Measurements from ENCODE around the gene TEDC2. TPM values are rescaled to one million over a fixed set of nuclear protein-coding genes. Genes with fewer than 3 reads are reported as not detected.

Gene TEDC2
- total and polyA plus RNA-seq, 2 of the 8 experiments (the other 6 are each of a cell fraction or from before 2014, with no cell fraction given) = 54.6 to 55.6 TPM

GRCh38 chr16:2452650-2453049 is 7.3 kb upstream of the TEDC2 start:
- Histone ChIP-seq H2BK15ac (ENCODE audit: low read length) (no peak overlapping the region), H3K4me3 (ENCODE audit: extremely low read depth in 1 of 4, insufficient read depth in 2 of 4, low read depth in 3 of 4, low read length in 4 of 4) (no peak overlapping the region), H3K79me2 (ENCODE audit: control insufficient read depth in 1 of 2, insufficient read depth in 2 of 2, low read length in 2 of 2) (no peaks in the 10 kb centered on the region), H4K8ac (ENCODE audit: extremely low read depth, insufficient read depth, low read length) (no peak overlapping the region), H2BK120ac (replicated peaks; ENCODE audit: low read depth, low read length) (no peak overlapping the region), H3K27me3 (replicated peaks in 1 of 4; ENCODE audit: control insufficient read depth in 3 of 4, extremely low read depth in 1 of 4, insufficient read depth in 3 of 4, low read length in 3 of 4) (no peaks in the 10 kb centered on the region), H3K4me2 (ENCODE audit: insufficient read depth in 1 of 2, low read depth in 2 of 2, low read length in 2 of 2) (no peak overlapping the region), H3K56ac (replicated peaks; ENCODE audit: insufficient read length, low read depth, low read length) (no peak overlapping the region), H3K27ac (ENCODE audit: low read depth, low read length) (no peak overlapping the region), H3K23ac (ENCODE audit: insufficient read length) (no peak overlapping the region), H3K79me1 (ENCODE audit: low read depth, low read length) (no peaks in the 10 kb centered on the region; the same call in 1 of the 2 replicates), H3K9me3 (ENCODE audit: insufficient read depth in 2 of 2, low read depth in 1 of 2, low read length in 1 of 2) (no peaks in the 10 kb centered on the region), H3K23me2 (ENCODE audit: low read depth, low read length) (no peaks in the 10 kb centered on the region), H3K4me1 (replicated peaks in 1 of 4; ENCODE audit: control insufficient read depth in 3 of 4, insufficient read depth in 4 of 4, low read length in 3 of 4) (no peaks in the 10 kb centered on the region), H2AK5ac (ENCODE audit: low read depth, low read length) (no peak overlapping the region), H3K14ac (ENCODE audit: insufficient read length) (no peak overlapping the region), H2AFZ (ENCODE audit: low read length) (no peak overlapping the region), H2BK5ac (ENCODE audit: low read depth, low read length) (no peak overlapping the region), H2BK12ac (ENCODE audit: low read depth, low read length) (no peak overlapping the region), H4K91ac (replicated peaks; ENCODE audit: insufficient read length, low read length) (no peak overlapping the region), H4K5ac (ENCODE audit: insufficient read length, low read depth, low read length) (no peak overlapping the region), H4K20me1 (replicated peaks in 1 of 2; ENCODE audit: control insufficient read depth in 1 of 2, insufficient read depth in 2 of 2, low read length in 2 of 2) (peaks cover 9 to 28% of the 10 kb centered on the region in 2 experiments), H3K18ac (ENCODE audit: extremely low read depth, low read length) (no peak overlapping the region), H3K36me3 (ENCODE audit: control insufficient read depth in 2 of 4, insufficient read depth in 4 of 4, low read length in 3 of 4) (peaks cover 43 to 75% (median 67%) of the 10 kb centered on the region in 4 experiments), H3K4ac (replicated peaks; ENCODE audit: insufficient read length, low read depth, low read length) (no peak overlapping the region), H3K9ac (replicated peaks in 1 of 4; ENCODE audit: extremely low read depth in 1 of 4, low read depth in 3 of 4, low read length in 3 of 4) (no peak overlapping the region), H2BK20ac (ENCODE audit: low read length) (no peak overlapping the region)
- DNase-seq (ENCODE audit: low read depth in 1 of 2, low spot score in 2 of 2) (no peak), FAIRE-seq (no peak)
- 94% methylated on average over 8 of the region's 8 CpGs; no CpG with 5 or more reads in 1 of the 2 experiments for WGBS, 2 experiments (ENCODE audit: extremely low coverage in 1 of 2, insufficient coverage in 1 of 2, insufficient read length in 1 of 2, insufficient replicate concordance in 2 of 2, low coverage in 1 of 2, low lambda C conversion rate in 2 of 2, missing lambda C conversion rate in 1 of 2)
- ChIA-PET CTCF (ENCODE audit: partially characterized antibody) (interaction anchor here (0.6 kb wide), 1 partner anchor 12 kb away, joined by 3 read pairs; no protein-coding TSS in a partner anchor), POLR2A (ENCODE audit: partially characterized antibody) (interaction anchor here (0.9 kb wide), 1 partner anchor 13 kb away, joined by 4 read pairs; no protein-coding TSS in a partner anchor)
- TF ChIP-seq CREB1 (IDR thresholded peaks at IDR 0.05) (no peak), NRF1 (IDR thresholded peaks at IDR 0.05; ENCODE audit: low read depth, low read length) (no peak), JUND (IDR thresholded peaks at IDR 0.05; ENCODE audit: low read length) (no peak), CBX8 (IDR thresholded peaks at IDR 0.05; ENCODE audit: borderline replicate concordance, low read depth, low read length) (no peak), SP2 (IDR thresholded peaks at IDR 0.05; ENCODE audit: low read length) (no peak), SP1 (IDR thresholded peaks at IDR 0.05; ENCODE audit: low read depth, low read length) (no peak), CHD2 (IDR thresholded peaks at IDR 0.05; ENCODE audit: low read length) (no peak), SIRT6 (IDR thresholded peaks at IDR 0.05; ENCODE audit: low read length) (no peak), SAP30 (IDR thresholded peaks at IDR 0.05; ENCODE audit: insufficient read depth, insufficient replicate concordance, low read length) (no peak)
